SKM-1 (cell line): ENCODE measurements around the gene PDE6G.

ENCODE experiments used
- DNase-seq: peaks from one replicate; lab custom pipeline; 2025; ENCODE audit not compliant: unreplicated experiment; lab: John Stamatoyannopoulos, UW

PDE6G gene

DNA sequence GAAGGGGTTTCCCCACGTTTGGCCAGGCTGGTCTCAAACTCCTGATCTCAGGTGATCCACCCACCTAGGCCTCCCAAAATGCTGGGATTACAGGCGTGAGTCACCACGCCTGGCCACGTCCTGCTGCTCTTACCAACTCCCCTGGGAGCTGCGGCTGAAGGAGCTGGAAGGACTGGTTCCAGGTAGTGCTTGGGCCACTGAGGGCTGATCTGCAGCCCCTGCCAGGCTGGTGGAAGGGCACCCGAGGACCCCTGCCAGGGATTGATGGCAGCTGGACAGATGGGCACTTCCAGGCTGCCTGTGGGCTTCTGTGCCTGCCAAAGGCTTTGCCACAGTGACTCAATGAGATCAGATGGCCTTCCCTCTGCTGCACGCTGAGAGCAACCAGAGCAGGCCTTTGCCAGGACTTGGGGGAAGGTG is 7.7 kb upstream of the PDE6G start:
- no peak for DNase-seq

DNA sequence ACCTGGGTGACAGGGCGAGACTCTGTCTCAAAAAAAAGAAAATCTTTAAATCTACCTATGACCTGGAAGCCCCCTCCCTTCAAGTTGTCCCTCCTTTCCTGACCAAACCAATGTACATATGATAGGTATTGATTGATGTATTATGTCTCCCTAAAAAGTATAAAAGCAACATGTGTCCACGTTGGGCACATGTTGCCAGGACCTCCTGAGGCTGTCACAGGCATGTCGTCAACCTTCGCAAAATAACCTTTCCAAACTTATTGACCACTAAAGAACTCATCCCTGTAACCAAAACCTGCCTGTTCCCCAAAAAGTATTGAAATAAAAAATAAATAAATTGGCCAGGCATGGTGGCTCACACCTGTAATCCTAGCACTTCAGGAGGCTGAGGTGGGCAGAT is 5.7 kb upstream of the PDE6G start:
- DNase-seq: no peak

DNA sequence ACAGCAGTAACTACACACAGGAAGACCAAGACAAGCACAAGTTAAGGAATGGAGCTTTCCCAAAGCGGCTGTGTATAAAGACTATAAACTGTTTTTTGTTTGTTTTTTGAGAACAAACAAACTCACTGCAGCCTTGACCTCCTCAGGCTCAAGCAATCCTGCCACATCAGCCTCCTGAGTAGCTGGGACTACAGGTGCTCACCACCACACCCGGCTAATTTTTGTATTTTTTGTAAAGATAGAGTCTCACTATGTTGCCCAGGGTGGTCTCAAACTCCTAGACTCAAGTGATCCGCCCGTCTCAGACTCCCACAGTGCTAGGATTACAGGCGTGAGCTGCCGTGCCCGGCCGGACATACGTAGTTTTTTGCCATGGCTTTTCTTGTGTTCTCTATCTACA is 4.1 kb upstream of the PDE6G start:
- DNase-seq: no peak

DNA sequence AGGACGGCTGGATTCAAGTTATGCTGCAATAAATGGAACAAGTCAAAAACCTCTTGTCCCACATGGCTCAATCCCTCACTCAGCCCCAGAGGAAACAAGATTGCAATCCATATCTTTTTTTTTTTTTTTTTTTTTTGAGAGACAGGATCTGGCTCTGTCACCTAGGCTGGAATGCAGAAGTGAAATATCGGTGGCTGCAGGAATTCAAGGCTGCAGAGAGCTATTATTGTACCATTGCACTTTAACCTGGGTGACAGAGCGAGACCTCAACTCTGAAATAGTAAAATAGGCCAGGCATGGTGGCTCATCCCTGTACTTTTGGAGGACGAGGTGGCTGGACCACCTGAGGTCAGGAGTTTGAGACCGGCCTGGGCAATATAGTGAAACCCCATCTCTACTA is 2.7 kb upstream of the PDE6G start:
- no peak for DNase-seq

DNA sequence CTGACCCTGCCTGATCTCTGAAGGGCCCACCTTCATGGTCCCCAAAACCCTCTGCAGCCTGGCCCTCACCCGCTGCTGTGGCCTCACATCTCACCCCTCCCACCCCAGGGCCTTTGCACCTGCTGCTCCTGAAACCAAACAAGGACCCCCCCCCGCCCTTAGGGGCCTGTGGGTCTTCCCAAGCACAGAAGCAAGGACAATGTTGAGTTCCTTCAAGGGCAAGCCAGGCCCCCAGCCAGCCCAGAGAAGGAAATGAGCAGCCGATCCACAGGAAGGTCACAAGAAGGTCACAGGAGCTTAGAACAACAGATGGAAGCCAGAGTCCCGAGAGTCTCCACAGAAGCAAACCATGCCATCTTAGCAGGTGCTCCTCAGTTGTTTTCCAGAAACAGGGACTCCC is 493 bp upstream of the PDE6G start:
- peak; percentile 50 for DNase-seq

DNA sequence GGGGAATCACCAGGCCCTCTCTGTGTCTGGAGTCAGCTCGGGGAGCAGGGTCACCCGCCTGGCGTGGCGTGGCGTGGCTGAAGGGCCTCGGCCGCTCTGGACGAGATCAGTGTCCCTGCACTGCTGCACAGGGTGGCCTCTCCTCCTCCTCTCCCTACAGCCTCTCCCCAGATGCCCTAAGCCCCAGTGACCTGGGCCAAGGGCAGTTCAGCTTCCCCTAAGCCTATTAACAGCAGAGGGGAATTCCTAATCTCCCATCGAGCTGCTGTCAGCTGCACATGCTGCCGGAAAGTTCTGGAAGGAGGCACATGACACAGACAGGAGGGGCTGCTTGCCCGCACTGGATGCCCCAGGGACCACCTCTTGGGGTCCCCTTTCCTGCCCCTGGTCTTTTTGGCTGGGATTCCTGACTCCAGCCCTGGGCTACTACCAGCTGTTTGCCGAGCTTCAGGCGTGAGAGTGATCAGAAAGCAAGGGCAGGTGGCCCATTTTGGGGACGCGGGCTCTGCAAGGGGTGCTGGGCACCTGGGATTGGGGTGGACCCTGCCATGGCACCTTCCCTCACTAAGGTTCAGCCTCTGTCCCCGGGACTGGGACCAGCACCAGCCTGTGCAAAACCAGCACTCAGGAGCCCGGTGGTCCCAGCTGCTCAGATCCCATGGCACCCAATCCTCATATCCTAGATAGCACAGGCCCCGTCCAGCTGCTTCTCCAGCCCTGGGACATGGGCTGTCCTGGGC is 794 bp downstream of the PDE6G start:
- DNase-seq: no peak

DNA sequence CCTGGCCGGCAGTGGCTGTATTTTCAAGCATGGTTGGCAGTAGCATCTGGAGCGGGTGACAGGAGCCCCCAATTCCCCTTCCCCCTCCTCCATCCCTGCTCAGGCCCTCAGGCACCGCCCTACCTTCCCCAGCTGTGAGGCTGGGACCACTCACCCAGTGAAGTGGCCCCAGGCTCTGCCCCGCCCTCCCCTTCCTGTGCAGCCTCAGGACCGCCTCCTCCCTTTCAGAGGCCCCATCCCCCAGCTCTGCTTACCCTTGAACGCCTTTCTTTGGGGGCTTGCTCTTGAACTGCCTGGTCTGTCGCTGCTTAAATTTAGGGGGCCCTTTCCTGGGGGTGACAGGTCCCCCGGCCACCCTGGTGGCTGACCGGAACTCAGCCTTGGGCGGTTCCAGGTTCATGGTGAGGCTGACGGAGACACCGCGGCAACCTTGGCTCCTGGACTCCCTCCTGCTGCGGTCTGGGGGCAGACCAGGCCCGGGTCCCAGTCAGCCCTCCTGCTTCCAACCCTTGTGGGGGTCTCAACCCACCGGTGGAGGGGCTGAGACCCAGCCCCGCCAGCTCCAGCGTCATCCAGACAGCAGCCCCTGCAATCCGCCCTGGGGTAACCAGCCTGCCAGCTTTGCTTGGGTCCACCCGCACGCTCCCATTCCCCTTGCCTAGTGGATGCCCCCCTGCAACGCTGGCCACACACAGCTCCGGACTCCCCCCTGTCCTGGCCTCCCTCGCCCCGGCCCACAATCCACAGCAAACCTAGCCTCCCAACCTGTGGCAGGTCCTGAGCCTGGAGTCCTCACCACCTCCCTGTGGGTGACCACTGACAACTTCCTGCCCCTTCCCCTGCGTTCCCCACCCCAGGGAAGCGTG is 3.2 kb downstream of the PDE6G start:
- DNase-seq: no peak

DNA sequence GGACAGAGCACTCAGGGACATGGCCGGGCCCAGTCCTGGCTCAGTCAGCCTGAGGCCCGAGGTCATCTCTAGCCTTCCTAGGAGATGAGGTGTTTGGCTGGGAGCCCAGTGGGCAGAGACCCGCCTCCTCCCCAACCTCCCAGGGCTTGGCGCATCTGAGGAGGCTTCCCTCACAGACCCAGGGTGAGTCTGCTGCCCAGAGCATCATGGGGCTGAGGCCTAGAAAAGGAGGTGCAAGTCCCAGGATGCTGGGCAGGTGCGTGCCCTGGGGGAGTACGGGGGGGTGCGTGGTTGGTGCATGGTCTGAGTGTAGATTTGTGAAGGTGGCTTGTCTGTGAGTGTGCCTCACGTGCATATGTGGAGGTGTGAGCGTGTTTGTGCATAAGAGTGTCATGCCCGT is 4.7 kb downstream of the PDE6G start:
- no peak for DNase-seq

DNA sequence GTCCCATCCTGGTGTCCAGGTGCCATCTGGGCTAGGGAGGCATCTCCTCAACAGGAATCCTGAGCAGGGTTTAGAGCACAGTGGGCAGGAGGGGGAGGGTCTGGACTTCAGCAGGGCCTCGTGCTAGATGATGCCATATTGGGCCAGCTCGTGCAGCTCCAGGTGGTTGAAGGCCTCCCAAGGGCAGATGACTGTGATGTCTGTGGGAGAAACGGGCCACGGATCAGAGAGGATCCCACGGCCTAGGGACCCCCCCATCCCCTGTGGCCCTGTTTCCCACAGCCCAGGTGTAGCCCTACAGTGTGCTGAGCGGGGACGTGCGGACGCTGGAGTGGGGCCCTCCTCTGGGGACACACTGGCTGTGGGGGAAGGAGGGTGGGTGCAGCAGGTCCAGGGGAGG is 5.4 kb downstream of the PDE6G start:
- DNase-seq: no peak

DNA sequence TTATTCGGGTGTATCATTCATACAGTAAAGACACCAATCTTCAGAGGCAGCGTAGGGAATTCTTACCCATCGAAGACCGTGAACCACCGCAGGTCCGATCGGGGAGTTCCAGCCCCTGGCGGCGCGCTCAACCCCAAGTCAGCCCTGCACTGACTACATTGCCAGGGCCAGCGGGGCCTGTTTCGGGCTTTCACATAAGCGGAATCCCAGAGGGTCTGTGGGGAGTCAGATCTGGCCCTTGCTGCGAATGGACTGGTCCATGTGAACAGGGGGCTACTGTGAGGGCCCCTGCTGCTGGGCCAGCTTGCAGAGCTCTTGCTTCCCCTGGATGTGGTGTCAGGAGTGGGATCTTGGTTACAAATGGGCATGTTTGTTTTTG is 7.6 kb downstream of the PDE6G start:
- DNase-seq: no peak

DNA sequence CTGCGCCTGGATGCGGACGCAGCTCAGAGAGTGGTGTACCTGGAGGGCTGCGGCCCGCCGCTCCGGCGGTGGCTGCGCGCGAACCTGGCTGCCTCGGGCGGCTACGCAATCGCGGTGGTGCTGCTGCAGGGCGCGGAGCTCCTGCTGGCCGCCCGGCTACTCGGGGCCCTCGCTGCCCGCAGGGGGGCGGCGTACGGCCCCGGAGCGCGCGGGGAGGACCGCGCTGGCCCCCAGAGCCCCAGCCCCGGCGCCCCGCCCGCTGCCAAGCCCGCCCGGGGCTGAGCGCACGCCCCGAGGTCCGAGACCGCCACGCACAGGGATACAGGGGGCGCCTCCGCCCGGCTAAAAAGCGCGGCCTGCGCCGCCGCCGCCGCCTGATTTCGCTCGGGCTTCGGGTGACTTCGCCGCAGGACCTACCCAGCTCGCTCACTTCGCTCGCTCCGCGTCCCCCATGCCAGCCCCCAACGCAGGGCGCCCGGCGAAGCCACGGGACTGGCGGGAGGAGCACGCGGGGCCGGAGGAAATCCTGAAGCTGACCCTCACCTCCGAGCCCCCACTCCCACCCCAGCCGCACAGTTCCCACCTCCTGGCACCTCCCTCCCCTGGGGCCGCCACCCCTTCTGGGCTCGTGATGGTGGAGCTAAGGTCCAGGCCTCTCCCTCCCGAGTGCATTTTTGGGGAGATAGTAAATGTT is 8.2 kb downstream of the PDE6G start:
- DNase-seq: no peak

DNA sequence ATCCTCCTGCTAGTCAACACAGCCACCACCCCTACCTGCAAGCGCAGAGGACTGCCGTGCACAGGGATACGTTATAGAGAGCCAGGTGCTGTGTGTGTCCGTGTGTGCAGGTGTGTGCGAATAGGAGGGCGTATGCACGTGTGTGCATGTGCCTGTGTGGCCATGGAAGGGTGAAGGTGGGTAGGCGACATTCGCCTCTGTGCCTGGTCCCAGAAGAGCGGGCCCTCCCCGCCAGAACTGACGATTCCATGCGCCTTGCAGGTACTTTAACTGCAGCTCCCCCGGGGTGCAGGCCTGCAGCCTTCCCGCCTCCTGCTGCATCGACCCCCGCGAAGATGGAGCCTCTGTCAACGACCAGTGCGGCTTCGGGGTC is 8.7 kb downstream of the PDE6G start:
- DNase-seq: no peak

DNA sequence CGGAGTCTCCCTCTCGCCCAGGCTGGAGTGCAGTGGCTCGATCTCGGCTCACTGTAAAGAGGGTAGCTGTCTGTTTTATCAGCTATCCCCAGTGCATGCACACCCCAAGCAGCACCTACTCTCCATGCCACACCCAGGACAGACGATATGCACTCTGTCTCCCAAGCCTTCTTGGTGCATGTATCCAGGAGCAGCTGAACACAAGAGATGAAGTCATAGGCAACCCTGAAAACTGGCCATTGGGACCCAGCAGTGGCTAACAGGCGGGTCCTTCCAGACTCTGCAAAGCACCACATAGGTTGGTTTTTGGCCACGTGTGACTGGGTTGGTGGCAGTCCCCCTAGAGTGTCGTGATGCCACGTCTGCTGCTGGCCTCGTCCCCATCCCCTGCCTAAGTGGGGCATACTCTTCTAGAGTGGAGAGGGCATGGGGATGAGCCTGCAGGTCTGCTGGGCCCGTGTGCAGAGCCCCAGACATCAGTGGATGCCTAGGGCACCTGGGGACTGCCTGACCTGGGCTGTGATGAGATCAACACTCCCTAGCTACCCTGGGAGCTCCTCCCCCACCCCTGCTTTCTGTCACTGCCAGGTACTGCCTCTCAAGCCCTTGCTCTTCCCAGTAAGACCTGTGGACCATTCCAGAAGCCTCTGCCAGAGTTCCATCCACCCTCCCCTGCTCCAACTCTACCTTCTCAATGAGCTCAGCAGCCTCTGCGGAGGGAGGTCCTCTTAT is 9.3 kb downstream of the PDE6G start:
- no peak for DNase-seq

DNA sequence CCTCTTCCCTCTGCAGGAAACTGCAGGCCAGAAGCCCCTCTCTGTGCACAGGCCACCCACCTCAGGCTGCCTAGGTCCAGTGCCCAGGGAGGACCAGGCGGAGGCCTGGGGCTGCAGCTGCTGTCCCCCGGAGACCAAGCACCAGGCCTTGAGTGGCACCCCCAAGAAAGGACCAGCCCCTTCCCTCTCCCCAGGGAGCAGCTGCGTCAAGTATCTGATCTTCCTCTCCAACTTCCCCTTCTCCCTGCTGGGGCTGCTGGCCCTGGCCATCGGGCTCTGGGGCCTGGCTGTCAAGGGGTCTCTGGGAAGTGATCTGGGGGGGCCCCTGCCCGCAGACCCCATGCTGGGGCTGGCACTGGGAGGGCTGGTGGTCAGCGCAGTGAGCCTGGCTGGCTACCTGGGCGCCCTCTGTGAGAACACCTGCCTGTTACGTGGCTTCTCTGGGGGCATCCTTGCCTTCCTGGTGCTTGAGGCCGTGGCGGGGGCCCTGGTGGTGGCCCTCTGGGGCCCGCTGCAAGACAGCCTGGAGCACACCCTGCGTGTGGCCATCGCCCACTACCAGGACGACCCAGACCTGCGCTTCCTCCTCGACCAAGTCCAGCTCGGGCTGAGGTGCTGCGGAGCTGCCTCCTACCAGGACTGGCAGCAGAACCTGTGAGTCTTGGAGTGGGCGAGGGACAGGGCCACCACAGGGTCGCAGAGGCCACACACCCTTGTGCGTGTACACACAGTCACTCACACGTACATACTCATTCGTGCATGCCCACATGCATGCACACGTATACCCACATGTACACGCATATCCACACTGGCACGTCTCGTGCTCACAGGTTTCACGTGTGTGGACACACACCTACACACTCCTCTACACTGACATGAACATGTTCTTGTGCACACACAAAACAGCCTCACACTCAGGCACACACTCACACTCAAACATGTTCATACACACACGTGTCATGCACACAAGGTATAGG is 11.1 kb downstream of the PDE6G start:
- no peak for DNase-seq

DNA sequence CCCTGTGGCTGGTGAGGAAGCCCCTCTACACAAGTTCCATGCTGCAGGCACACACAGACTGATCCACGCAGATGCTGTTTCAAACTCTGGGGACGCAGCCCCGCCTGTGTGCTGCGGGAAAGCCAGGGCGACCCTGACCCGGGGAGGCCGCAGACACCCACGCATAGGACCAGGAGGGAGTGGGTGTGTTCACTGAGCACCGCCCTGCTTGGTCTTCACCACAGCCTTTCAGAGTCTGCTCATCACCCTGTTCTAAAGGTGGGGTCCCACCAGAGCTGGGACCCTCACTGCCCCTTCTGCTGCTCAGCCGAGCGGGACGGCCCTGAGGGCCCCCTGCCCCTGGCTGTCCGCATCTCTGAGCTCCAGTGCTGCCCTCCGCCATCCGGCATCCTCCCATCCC is 11.8 kb downstream of the PDE6G start:
- no peak for DNase-seq

DNA sequence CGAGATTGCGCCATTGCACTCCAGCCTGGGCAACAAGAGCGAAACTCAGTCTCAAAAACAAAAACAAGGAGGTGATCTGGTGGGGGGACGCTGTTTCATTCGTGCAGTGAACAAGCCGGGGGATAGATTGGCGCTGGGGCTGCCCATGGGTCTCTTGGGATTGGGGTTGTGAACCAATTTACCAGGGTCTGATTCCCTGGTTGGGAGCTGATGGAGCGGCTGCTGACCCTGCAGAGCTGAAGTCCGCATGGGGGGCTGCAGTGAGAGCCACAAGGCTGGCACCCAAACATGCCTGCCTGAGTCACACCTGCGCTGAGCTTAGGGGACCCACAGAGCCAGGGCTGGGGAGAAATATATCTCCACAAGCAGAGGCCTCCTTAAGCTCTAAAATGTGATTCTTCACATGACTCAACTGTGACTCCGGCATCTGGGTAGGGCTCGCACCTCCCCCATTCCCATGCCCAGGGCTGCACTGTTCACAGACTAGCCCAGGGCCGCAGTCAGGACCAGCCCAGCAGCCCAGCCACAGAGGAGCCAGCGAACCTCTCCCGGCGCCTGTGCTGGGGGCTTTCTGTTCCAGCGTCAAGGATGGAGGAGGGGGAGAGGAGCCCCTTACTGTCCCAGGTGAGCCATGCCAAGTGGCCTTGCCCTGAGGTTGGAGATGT is 14.4 kb downstream of the PDE6G start:
- DNase-seq: no peak

DNA sequence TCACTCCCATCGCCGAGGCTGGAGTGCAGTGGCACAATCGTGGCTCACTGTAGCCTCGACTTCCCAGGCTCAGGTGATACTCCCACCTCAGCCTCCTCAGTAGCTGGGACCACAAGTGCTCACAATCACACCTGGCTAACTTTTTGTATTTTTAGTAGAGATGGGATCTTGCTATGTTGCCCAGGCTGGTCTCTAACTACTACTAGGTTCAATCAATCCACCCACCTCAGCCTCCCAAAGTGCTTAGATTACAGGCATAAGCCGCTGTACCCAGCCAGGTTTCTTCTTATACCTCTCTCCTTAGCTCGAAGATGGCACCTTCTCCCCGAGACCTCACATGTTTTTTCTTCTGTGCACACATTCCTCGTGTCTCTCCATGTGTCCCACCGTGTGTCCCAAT is 16.3 kb downstream of the PDE6G start:
- no peak for DNase-seq

DNA sequence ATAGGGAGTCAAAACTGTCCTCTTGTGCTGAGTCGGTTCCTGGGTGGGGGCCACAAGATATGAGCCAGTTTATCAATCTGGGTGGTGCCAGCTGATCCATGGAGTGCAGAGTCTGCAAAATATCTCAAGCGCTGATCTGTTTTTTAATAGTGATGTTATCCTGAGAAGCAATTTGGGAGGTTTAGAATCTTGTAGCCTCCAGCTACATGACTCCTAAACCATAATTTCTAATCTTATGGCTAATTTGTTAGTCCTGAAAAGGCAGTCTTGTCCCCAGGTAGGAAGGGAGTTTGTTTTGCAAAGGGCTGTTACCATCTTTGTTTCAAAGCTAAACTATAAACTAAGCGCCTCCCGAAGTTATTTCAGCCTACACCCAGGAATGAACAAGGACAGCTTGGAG is 17.7 kb downstream of the PDE6G start:
- DNase-seq: no peak

DNA sequence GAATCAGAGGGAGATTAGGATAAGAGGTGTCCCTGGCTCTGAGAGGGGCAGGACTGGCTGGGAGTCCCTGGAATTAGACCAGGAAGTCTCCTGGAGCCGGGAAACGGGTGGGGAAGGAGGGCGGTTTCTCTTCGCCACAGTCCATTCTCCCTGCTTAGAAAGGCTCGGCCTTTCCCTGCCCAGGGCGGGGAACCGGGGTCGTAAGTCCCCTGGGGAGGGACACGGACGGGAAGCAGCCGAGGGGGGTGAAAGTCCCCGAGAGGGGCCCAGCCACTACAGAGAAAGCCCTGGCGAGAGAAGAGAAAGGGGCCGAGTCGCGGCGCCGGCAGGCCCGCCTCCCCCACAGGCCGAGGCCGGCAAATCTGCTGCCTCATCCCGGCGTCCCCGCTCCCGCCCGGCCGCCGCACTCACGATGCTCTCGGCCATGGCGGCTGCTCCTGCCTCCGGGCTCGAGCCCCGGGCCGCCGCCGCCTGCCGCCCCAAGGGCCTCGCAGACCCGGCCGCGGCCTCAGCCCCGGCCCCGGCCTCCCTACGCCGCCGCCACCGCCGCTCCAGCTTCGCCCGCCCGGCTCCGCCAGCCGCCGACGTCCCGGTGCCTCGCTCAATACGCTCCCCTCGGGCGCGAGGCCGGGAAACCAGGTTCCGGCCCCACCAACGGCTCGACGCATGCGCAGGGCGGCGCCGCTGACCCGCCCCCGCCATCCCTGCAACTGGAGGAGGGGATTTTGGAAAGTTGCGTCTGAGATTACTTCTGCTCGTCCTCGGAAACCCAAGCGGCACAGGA is 19.6 kb downstream of the PDE6G start, which contains the start of the genes NPLOC4 and TSPAN10:
Gene NPLOC4, minus strand, starts transcription at position 608 of the 784 bp plus-strand sequence. Its CDS starts 182 bp downstream, at position 426.
Gene TSPAN10, plus strand, starts transcription at position 692 of the 784 bp plus-strand sequence. CDS start 5,217 bp downstream, outside the sequence.
- DNase-seq: peak; percentile 72
